GM21390 (cell line): ENCODE measurements around the gene DIP2A.
"Not testable (repeated sequence)": the region's sequence is repeated elsewhere in the genome, so short reads cannot be mapped to it uniquely, and the experiment has no call there.

Experiments
- ATAC-seq: cut with Tn5 transposase; IDR thresholded peaks from one replicate; pipeline ENCODE4 v1.9.1; 2021; ENCODE audit not compliant: unreplicated experiment

The DIP2A gene

DNA sequence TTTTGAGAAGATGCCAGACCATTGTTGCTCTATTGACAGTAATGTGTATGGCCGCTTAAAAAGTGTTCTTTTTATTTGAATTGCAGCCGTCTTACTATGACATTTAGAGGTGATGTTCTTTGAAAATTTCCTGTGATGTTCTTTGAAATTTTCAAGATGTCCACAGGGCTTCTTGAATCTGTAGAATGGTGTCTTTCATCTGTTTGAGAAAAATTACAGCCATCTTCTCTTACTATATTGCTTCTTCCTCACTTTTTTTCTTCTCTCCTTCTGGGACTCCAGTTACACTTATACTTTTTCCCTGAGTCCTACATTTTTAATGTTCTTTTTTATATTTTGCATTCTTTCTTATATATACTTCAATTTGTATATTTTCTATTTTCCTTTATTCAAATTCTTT is 57.4 kb downstream of the DIP2A start:
- no peak for ATAC-seq

- ATAC-seq, result no peak
These were observed 58.7 kb downstream of the DIP2A start for GRCh38 chr21:46517361-46517760.

DNA sequence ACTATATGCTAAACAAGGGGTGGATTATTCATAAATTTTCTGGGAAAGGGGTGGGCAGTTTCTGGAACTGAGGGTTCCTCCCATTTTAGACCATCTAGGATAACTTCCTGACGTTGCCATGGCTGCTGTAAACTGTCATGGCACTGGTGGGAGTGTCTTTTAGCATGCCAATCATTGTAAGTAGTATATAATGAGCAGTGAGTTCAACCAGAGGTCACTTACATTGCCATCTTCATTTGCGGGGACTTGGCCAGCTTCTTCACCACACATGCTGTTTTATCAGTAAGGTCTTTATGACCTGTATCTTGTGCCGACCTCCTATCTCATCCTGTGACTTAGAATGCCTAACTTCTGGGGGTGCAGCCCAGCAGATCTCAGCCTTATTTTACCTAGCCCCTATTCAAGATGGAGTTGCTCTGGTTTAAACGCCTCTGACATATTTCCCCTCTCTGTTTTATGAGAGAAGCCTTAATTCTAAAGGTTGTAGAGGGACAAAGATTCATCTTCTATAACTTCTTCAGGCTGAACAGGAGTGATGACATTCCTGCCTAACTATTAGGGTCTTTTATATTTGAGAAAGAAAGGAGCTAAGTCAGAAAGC is 60.4 kb downstream of the DIP2A start:
- ATAC-seq, result no peak

DNA sequence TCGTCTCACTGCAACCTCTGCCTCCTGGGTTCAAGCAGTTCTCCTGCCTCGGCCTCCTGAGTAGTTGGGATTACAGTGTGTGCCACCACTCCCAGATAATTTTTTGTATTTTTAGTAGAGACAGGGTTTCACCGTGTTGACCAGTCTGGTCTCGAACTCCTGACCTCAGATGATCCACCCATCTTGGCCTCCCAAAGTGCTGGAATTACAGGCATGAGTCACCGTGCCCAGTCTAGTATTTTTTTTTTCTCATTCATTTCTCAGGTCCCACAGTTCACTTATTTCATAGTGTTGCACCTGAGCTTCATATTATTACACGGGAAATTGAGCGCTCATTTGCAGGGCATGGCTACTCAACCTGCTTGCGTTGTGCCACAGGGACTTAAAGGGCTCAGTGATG is 68.7 kb downstream of the DIP2A start:
- ATAC-seq, result not testable (repeated sequence)

GRCh38 chr21:46527801-46528200 is 69.1 kb downstream of the DIP2A start:
- ATAC-seq, result no peak

DNA sequence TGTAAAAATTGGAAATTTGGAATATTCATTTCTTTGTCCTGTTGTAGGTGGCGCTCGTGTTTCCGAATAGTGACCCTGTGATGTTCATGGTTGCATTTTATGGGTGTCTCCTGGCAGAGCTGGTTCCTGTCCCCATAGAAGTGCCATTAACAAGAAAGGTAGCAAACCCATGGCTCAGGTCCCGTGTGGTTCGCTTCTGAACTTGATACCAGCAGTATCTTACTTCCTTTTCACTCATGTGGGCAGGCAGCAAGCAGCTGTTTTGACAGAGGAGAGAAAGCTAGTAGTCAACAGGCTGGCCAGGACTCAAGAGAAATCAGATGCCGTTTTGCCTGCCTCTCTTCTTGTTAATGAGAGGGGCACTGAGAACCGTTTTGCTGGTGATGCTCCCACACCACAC is 73.4 kb downstream of the DIP2A start:
- no peak for ATAC-seq

DNA sequence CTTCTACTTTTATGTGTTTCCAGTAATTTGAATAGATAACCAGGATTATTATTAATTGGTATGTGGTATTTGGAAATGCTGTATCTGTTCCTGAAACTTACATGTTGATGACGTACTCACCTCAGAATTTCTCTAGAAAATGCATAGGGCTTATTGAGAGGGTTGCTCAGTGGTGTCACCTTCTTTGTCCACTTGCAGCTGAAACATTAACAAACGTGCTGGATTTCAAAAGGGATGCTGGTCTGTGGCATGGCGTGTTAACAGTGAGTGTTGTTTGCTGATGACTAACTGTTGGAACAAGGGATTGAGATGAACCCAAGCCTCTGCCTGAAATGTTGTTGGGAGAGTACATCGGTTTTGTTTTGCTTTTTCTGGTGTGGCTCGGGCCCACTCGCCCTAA is 78.3 kb downstream of the DIP2A start:
- no peak for ATAC-seq

GRCh38 chr21:46538262-46538661 is 79.6 kb downstream of the DIP2A start:
- no peak for ATAC-seq

- no peak for ATAC-seq
These were observed 80.4 kb downstream of the DIP2A start for GRCh38 chr21:46538851-46539666.

- no peak for ATAC-seq
These were observed 81.5 kb downstream of the DIP2A start for GRCh38 chr21:46540087-46540710.

- ATAC-seq, result no peak
These were observed 84.0 kb downstream of the DIP2A start for GRCh38 chr21:46542588-46543124.

GRCh38 chr21:46543306-46543705 is 84.6 kb downstream of the DIP2A start:
- ATAC-seq, result no peak

DNA sequence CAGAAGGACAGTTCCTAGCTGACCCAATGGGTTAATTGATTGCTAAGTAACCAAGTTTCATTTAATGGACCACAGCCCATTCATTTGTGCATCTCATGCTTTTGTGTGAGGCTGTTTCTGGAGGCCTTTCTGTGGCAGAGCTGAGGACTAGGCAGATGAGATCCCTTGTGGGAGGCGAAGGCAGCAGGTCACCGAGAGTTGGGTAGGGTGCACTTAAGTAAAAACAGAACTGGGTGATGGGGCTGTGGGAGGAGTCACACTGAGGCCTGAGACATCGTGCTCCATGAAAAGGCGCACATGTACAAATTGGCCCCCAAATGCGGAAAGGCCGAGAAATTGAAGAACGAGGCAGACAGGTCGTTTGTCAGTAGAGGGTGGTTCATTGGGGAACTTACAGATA is 85.3 kb downstream of the DIP2A start:
- ATAC-seq, result no peak

DNA sequence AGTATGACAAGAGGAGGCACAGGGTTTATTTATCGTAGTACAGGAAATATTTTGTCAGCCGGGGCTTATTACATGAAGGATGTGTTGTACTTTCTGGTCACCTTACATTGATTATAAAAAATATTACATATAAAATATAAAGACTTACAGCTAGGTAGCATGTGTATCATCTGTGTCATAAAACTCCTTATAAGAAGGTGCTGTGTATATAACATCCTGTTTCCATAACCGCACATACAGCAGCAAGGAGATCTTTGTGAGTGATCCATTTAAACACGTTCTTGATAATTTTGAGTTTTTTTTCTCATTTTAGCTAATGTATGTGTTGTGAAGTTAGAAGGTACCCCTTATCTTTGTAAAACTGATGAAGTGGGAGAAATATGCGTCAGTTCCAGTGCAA is 86.1 kb downstream of the DIP2A start:
- no peak for ATAC-seq

GRCh38 chr21:46545363-46545762 is 86.7 kb downstream of the DIP2A start:
- ATAC-seq, result no peak

DNA sequence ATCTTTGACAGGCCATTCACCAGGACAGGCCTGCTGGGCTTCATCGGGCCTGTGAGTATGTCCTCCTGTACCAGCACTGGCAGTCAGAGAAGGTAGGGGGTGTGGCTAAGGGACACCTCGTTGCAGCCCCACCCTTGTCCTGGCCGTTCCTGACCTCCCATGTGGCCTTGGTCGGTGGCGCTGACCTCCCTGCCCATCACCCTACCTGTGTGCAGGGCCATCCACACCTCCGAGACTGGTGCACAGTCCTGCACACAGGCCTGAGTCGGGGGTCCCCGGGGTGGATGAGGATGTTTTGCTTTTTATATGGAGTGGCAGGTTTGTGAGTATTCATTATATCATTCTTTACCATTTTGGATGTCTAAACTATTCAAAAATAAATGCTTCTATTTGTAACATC is 87.2 kb downstream of the DIP2A start:
- ATAC-seq, result no peak

GRCh38 chr21:46546799-46547198 is 88.1 kb downstream of the DIP2A start:
- ATAC-seq, result no peak

- ATAC-seq, result no peak
These were observed 91.0 kb downstream of the DIP2A start for GRCh38 chr21:46549650-46550049.

DNA sequence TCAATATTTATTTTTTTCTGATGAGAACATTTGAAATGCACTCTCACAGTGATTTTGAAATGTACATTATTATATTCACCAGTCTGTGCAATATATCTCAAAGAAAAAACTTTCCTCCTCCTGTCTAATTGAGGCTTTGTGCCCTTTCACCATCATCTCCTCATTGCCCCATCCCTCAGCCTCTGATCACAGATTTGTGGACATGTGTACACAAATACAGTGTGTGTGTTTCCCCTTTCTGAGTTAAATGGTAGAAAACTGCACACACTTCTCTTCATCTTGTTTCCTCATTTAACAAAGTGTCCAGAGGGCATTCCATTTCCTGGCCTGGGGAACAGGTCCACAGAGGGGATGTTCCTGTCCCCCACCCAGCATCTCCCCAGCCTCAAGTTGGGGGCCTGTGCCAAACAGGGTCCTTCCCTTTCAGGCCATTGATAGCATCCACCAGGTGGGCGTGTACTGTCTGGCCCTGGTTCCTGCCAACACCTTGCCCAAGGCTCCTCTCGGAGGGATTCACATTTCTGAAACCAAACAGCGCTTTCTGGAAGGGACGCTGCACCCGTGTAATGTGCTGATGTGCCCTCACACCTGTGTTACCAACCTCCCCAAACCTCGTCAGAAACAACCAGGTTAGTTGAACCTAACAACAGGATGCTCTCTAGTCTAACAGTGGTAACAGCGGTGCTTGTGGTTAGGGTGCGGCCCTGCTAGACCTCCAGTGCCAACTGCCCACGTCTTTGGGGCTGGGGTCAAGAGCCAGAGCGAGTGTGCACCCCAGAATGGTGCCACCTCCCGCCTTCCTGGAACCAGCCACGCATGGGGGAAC is 91.6 kb downstream of the DIP2A start:
- no peak for ATAC-seq

DNA sequence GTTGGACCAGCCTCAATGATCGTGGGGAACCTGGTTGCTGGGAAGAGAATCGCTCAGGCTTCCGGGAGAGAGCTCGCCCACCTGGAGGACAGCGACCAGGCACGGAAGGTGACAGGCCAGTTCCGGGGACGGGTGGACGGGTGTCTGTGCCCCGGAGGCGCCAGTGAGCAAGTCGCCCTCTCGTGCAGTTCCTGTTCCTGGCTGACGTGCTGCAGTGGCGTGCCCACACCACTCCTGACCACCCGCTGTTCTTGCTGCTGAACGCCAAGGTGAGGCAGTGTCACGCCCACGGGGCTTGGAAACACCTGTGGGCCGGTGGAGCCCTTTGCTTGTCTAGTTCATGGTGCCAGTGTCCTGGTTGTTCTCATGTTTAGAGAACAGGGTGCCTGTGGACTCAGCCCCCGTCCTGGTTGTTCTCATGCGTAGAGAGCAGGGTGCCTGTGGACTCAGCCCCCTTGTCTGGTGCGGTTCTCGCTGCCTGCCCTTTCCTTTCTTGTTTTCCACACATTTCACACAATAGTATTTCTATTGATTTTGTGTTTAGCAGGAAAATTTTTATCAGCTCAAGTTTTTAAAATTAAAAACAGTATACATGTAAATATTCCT is 93.0 kb downstream of the DIP2A start:
- ATAC-seq, result no peak

GRCh38 chr21:46552274-46552673 is 93.6 kb downstream of the DIP2A start:
- ATAC-seq, result no peak
